SK-N-SH (cell line): ENCODE results near the gene NEMP2. TPM values are rescaled to one million over a fixed set of nuclear protein-coding genes. Genes with fewer than 3 reads are reported as not detected.

ENCODE experiments used
- CTCF ChIA-PET: fragments of 300-600, 350-600 bp; formaldehyde crosslinking; extraction: SDS; loops from one replicate; lab custom pipeline; 2021; lab: Yijun Ruan, JAX
- POLR2A ChIA-PET: fragments of 350-600 bp; sonication (Branson Sonifier 250); formaldehyde crosslinking; extraction: SDS; loops from one replicate; lab custom pipeline; 2020; ENCODE audit warnings: antibody characterized with exemption, inconsistent platforms; lab: Yijun Ruan, JAX
- DNase-seq: peaks from one replicate; pipeline ENCODE4 v3.0.0; 2012
- H2AFZ ChIP-seq: fragments of 200-600 bp; sonication (generic); 2 replicates; pipeline ENCODE4 v1.8.1; 2016; ENCODE audit warnings: antibody characterized with exemption, mild to moderate bottlenecking, low read depth
- H3F3A ChIP-seq: fragments of 200-600 bp; sonication (generic); replicated peaks from 2 replicates; pipeline ENCODE3; 2016; ENCODE audit warnings: antibody characterized with exemption, mild to moderate bottlenecking; ENCODE audit not compliant: insufficient read depth
- H3K27ac ChIP-seq, 2 experiments: fragments of 200-500 bp in 1 of 2; fragments of 200-600 bp in 1 of 2; sonication (Bioruptor generic) in 1 of 2; sonication (generic), shearing (Covaris generic) in 1 of 2; 2 replicates each; pipeline versions ENCODE4 v1.5.1 to v1.6.1; 2014 to 2016; ENCODE audit warnings: low read depth in 2 of 2, inconsistent platforms in 1 of 2, low read length in 1 of 2, mild to moderate bottlenecking in 1 of 2, mixed read lengths in 1 of 2
- H3K27me3 ChIP-seq: fragments of 200-600 bp; sonication (generic), shearing (Covaris generic); 2 replicates; pipeline ENCODE4 v1.6.1; 2016; ENCODE audit warnings: mixed run types; ENCODE audit not compliant: insufficient read depth
- H3K36me3 ChIP-seq, 2 experiments: fragments of 200-500 bp in 1 of 2; fragments of 200-600 bp in 1 of 2; sonication (Bioruptor generic) in 1 of 2; sonication (generic) in 1 of 2; replicated peaks in 1 of 2; 2 replicates each; pipeline versions ENCODE3 to v1.5.1; 2014 to 2016; ENCODE audit warnings: low read length in 1 of 2, mild to moderate bottlenecking in 1 of 2; ENCODE audit not compliant: insufficient read depth in 2 of 2, control insufficient read depth in 1 of 2
- H3K4me1 ChIP-seq, 2 experiments: fragments of 200-500 bp in 1 of 2; fragments of 200-600 bp in 1 of 2; sonication (Bioruptor generic) in 1 of 2; sonication (generic), shearing (Covaris generic) in 1 of 2; 2 replicates each; pipeline versions ENCODE4 v1.5.1 to v1.6.1; 2014 to 2016; ENCODE audit warnings: low read depth in 1 of 2, low read length in 1 of 2, mixed run types in 1 of 2; ENCODE audit not compliant: insufficient read depth in 2 of 2, control insufficient read depth in 1 of 2
- H3K4me2 ChIP-seq: fragments of 200-600 bp; sonication (generic), shearing (Covaris generic); 2 replicates; pipeline ENCODE4 v1.6.1; 2017; ENCODE audit warnings: mixed run types
- H3K4me3 ChIP-seq, 2 experiments: fragments of 200-500 bp in 1 of 2; fragments of 200-600 bp in 1 of 2; sonication (Bioruptor generic) in 1 of 2; sonication (generic), shearing (Covaris generic) in 1 of 2; 2 replicates each; pipeline versions ENCODE4 v1.5.1 to v1.8.1; 2014 to 2016; ENCODE audit warnings: low read depth in 2 of 2, inconsistent platforms in 1 of 2, low read length in 1 of 2, mild to moderate bottlenecking in 1 of 2, mixed read lengths in 1 of 2, moderate library complexity in 1 of 2
- H3K79me2 ChIP-seq: fragments of 200-600 bp; sonication (generic); 2 replicates; pipeline ENCODE4 v1.8.1; 2017; ENCODE audit warnings: mild to moderate bottlenecking; ENCODE audit not compliant: insufficient read depth
- H3K9ac ChIP-seq: fragments of 200-600 bp; sonication (generic); 2 replicates; pipeline ENCODE4 v1.6.1; 2017; ENCODE audit warnings: mixed run types
- H3K9me2 ChIP-seq: fragments of 200-600 bp; sonication (generic); 2 replicates; pipeline ENCODE4 v1.6.1; 2017; ENCODE audit warnings: mixed run types
- H3K9me3 ChIP-seq: fragments of 200-600 bp; sonication (generic); 2 replicates; pipeline ENCODE4 v1.6.1; 2017; ENCODE audit warnings: mixed run types, mild to moderate bottlenecking, moderate library complexity
- H4K20me1 ChIP-seq: fragments of 200-600 bp; sonication (generic); 2 replicates; pipeline ENCODE4 v1.6.1; 2017; ENCODE audit warnings: mild to moderate bottlenecking, mixed run types; ENCODE audit not compliant: insufficient read depth
- CHD2 ChIP-seq: fragments of 150-350 bp; IDR thresholded peaks from 2 replicates; pipeline ENCODE4 v1.6.1; 2018; ENCODE audit warnings: low read length; ENCODE audit not compliant: partially characterized antibody
- EP300 ChIP-seq, 2 experiments: IDR thresholded peaks; 2 replicates each; pipeline versions ENCODE4 v1.4.0 to v1.6.1; 2012; ENCODE audit warnings: borderline replicate concordance in 1 of 2, low read depth in 1 of 2, low read length in 1 of 2
- EZH2phosphoT487 ChIP-seq: fragments of 200-600 bp; sonication (generic); IDR thresholded peaks from 2 replicates; pipeline ENCODE4 v1.6.1; 2017; ENCODE audit warnings: low read depth, mixed run types, mild to moderate bottlenecking, antibody characterized with exemption, moderate library complexity, borderline replicate concordance
- FOSL2 ChIP-seq: IDR thresholded peaks from 2 replicates; pipeline ENCODE4 v1.4.0; 2012; ENCODE audit warnings: low read depth, mild to moderate bottlenecking, moderate library complexity, borderline replicate concordance
- FOXM1 ChIP-seq: IDR thresholded peaks from 2 replicates; pipeline ENCODE4 v1.4.0; 2012; ENCODE audit warnings: low read depth, mild to moderate bottlenecking
- GABPA ChIP-seq: IDR thresholded peaks from 2 replicates; pipeline ENCODE4 v1.4.0; 2012; ENCODE audit warnings: low read depth, mild to moderate bottlenecking
- GATA2 ChIP-seq: sonication (generic); formaldehyde crosslinking; IDR thresholded peaks from 2 replicates; pipeline ENCODE4 v1.5.0; 2020; ENCODE audit warnings: mild to moderate bottlenecking, missing genetic modification reagents
- MXI1 ChIP-seq: IDR thresholded peaks from 2 replicates; pipeline ENCODE4 v1.6.1; 2012; ENCODE audit warnings: mild to moderate bottlenecking, low read depth, low read length, improper control_type of control experiment
- NFIC ChIP-seq: IDR thresholded peaks from 2 replicates; pipeline ENCODE4 v1.4.0; 2012; ENCODE audit warnings: borderline replicate concordance
- POLR2AphosphoS5 ChIP-seq: IDR thresholded peaks from 2 replicates; pipeline ENCODE4 v1.6.1; 2012; ENCODE audit warnings: low read depth, low read length
- RCOR1 ChIP-seq: fragments of 150-350 bp; IDR thresholded peaks from 2 replicates; pipeline ENCODE4 v1.6.1; 2017; ENCODE audit warnings: antibody characterized with exemption, low read length
- RXRA ChIP-seq: IDR thresholded peaks from 2 replicates; pipeline ENCODE4 v1.4.0; 2012; ENCODE audit warnings: low read depth, mild to moderate bottlenecking, borderline replicate concordance
- SMC3 ChIP-seq: IDR thresholded peaks from 2 replicates; pipeline ENCODE4 v1.6.1; 2012; ENCODE audit warnings: low read depth, low read length, improper control_type of control experiment
- TAF1 ChIP-seq: IDR thresholded peaks from 2 replicates; pipeline ENCODE4 v1.6.1; 2012; ENCODE audit warnings: low read depth, mild to moderate bottlenecking, low read length, moderate library complexity, borderline replicate concordance
- TCF12 ChIP-seq: IDR thresholded peaks from 2 replicates; pipeline ENCODE4 v1.4.0; 2012
- TEAD4 ChIP-seq: IDR thresholded peaks from 2 replicates; pipeline ENCODE4 v1.4.0; 2012; ENCODE audit warnings: mild to moderate bottlenecking, borderline replicate concordance; ENCODE audit not compliant: insufficient read depth
- WGBS: methylation state at CpG from one replicate; pipeline ENCODE4 v1.1.6; 2017; ENCODE audit warnings: low lambda C conversion rate; 5-methylcytosine and 5-hydroxymethylcytosine counted together
- polyA plus RNA-seq, 3 experiments: library from polyadenylated mRNA; depleted of rRNA; stranded (reverse); fragments of >200 nt; gene quantifications; 2 replicates each; pipeline ENCODE4 v1.2.3, GENCODE V29; 2012
- TF ChIP-seq, protein P1 (sequence below): IDR thresholded peaks from 2 replicates; pipeline ENCODE4; 2012
- TF ChIP-seq, protein P2 (sequence below): IDR thresholded peaks from 2 replicates; pipeline ENCODE4 v1.4.0; 2012; ENCODE audit warnings: low read depth, borderline replicate concordance

The NEMP2 gene
- polyA plus RNA-seq, 1 of the 3 experiments (the other 2 are of a cell fraction), result 2.0 TPM

DNA sequence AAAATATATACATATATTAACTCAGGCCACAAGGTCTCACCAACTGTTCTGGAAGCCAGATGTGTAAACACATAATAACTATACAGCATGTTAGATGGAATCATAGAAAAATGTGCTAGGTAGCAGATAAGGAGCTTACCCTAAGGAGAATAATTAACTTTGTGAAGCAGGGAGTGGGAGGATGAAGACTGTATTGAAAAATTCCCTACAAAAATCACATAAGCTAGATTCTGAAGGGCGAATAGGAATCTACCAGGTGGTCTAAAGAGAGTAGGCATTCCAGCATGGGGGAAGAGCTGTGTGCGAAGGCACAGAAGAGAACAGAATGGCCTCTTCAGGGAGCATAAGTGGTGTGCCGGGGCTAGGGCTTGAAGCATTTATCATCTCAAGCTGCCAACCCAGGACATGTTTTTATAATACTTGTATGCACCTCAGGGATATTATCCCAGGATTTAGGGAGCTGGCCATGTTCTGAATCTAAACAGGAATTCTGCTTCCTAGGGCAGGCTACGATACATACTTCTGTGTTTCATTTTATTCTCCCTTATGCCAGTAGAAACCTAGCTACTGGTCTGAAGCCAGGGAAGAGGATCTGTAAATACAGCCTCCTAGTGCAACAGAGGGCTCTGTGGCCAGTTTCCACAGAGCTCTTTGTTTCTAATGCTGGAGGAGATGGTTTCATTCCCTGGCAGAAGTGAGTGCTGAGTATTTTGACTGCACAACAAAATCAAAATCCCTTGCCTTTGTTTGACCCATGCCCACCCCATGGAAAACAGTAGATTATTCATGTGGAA lies 56.7 kb downstream of the NEMP2 start:
- POLR2A ChIA-PET, result no interaction called here
- Histone ChIP-seq H3K9me2 (no peaks in the 10 kb centered on the region), H4K20me1 (no peaks in the 10 kb centered on the region), H3K79me2 (no peaks in the 10 kb centered on the region), H3K9ac (no peak overlapping the region), H3K4me3 (no peak overlapping the region), H2AFZ (no peak overlapping the region), H3F3A (no peaks in the 10 kb centered on the region), H3K9me3 (no peaks in the 10 kb centered on the region), H3K36me3 (no peaks in the 10 kb centered on the region), H3K4me2 (no peak overlapping the region), H3K27ac (peak overlapping the region in 1 of 2 experiments; percentile 43; a peak in 1 of 4 replicates), H3K27me3 (no peaks in the 10 kb centered on the region), H3K4me1 (peaks cover 0 to 5% of the 10 kb centered on the region in 2 experiments; a peak in 1 of 4 replicates)
- TF ChIP-seq TEAD4, result no peak
- TF ChIP-seq MXI1, result peak; percentile 35; the same call in 1 of the 2 replicates
- no peak for TF ChIP-seq EZH2phosphoT487
- no peak for TF ChIP-seq TCF12
- no peak for TF ChIP-seq NFIC
- TF ChIP-seq FOXM1, result no peak
- TF ChIP-seq, protein P1, sequence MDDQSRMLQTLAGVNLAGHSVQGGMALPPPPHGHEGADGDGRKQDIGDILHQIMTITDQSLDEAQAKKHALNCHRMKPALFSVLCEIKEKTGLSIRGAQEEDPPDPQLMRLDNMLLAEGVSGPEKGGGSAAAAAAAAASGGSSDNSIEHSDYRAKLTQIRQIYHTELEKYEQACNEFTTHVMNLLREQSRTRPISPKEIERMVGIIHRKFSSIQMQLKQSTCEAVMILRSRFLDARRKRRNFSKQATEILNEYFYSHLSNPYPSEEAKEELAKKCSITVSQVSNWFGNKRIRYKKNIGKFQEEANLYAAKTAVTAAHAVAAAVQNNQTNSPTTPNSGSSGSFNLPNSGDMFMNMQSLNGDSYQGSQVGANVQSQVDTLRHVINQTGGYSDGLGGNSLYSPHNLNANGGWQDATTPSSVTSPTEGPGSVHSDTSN, result no peak
- TF ChIP-seq POLR2AphosphoS5, result no peak
- TF ChIP-seq GATA2 (CRISPR knock-in tag), result peak; percentile 66
- TF ChIP-seq RCOR1, result peak; percentile 58; the same call in 1 of the 2 replicates
- TF ChIP-seq, protein P2, sequence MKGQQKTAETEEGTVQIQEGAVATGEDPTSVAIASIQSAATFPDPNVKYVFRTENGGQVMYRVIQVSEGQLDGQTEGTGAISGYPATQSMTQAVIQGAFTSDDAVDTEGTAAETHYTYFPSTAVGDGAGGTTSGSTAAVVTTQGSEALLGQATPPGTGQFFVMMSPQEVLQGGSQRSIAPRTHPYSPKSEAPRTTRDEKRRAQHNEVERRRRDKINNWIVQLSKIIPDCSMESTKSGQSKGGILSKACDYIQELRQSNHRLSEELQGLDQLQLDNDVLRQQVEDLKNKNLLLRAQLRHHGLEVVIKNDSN, result no peak
- 70% methylated on average over 4 of the region's 4 CpGs for whole genome bisulfite sequencing
- DNase-seq, result no peak
- CTCF ChIA-PET, result interaction anchor here (1.3 to 1.4 kb wide), 2 partner anchors 10 to 68 kb away, joined by 5 to 7 read pairs; no protein-coding TSS in a partner anchor

DNA sequence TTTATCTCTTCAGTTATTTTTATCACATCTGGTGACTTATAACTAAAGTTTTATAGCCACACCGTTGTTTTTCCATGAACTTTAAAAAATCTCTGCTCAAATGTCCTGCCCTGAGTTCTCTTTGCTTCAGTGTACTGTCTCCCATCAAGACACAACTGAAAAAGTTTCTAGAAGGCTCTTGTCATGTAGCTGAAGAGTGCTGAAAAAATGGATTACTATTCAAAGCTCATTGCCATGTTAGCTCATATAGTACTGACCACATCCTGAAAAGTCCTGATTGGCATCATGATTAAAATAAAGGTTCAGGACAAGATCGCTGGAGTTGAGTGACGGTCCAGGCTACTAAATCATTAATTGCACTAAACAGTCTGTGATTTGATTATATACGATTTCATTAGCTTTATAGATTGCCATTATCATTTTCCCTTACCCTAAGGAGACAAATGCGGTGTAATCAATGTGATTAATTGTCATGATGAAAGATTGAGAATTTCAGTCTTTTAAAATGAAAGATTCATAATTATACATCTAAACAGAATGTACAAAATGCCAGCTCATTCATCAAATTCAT lies 64.2 kb downstream of the NEMP2 start:
- peak overlapping the region; percentile 64 for H3K9ac ChIP-seq
- H3K4me2 ChIP-seq, result peak overlapping the region; percentile 47; the same call in 1 of the 2 replicates
- POLR2A ChIA-PET, result no interaction called here
- TF ChIP-seq SMC3 (no peak), CHD2 (peak; percentile 18), TEAD4 (0 out of 2 replicates have a peak, but pooled peaks have one; percentile 19), GABPA (no peak), TAF1 (no peak), RCOR1 (peak; percentile 57; the same call in 1 of the 2 replicates), NFIC (no peak; the same call in 1 of the 2 replicates), FOSL2 (no peak), TCF12 (peak; percentile 38; the same call in 1 of the 2 replicates), EP300 (IDR thresholded peaks at IDR 0.05; ENCODE audit: borderline replicate concordance in 1 of 2, low read depth in 1 of 2, low read length in 1 of 2) (peak in 1 of 2 experiments; percentile 83; a peak in 2 of 4 replicates), RXRA (no peak), FOXM1 (no peak), GATA2 (CRISPR knock-in tag) (peak; percentile 47; the same call in 1 of the 2 replicates)
- TF ChIP-seq, protein P1, result 0 out of 2 replicates have a peak, but pooled peaks have one; percentile 28
- TF ChIP-seq, all 33 proteins: peak for 7
- 33% methylated on average over 5 of the region's 5 CpGs for WGBS
- Histone ChIP-seq H3K79me2 (no peaks in the 10 kb centered on the region), H2AFZ (peak overlapping the region; percentile 12), H3F3A (peaks cover 22% of the 10 kb centered on the region), H3K4me1 (peaks cover 30 to 46% of the 10 kb centered on the region in 2 experiments), H4K20me1 (no peaks in the 10 kb centered on the region), H3K36me3 (no peaks in the 10 kb centered on the region), H3K9me2 (no peaks in the 10 kb centered on the region), H3K27me3 (no peaks in the 10 kb centered on the region), H3K9me3 (no peaks in the 10 kb centered on the region), H3K4me3 (no peak overlapping the region; a peak in 1 of 4 replicates), H3K27ac (peak overlapping the region; percentile 93 to 98)
- CTCF ChIA-PET, result interaction anchor here (0.8 to 1.6 kb wide), 3 partner anchors 16 to 62 kb away, joined by 3 to 4 read pairs (median 3); partner anchors contain the start of gene MFSD6
- DNase-seq, result peak; percentile 30
